Measurements from ENCODE around the gene RPL14.
"Not testable (repeated sequence)": the region's sequence is repeated elsewhere in the genome, so short reads cannot be mapped to it uniquely, and the experiment has no call there.

RPL14 gene

GRCh38 chr3:40452876-40453730 lies 4.0 kb upstream of the RPL14 start:
- Mint-ChIP-seq H3K36me3 (peaks cover 15 to 21% of the 10 kb centered on the region in 2 donors), H3K4me1 (peaks cover 11 to 39% of the 10 kb centered on the region in 2 donors), H3K27me3 (no peaks in the 10 kb centered on the region), H3K4me3 (peak overlapping the region; percentile 97 to 99), H3K9me3 (peaks cover 0 to 2% of the 10 kb centered on the region in 2 donors), H3K27ac (peak overlapping the region; percentile 98)
- ATAC-seq (replicated peaks) = peak; percentile 92 to 94
- peak; percentile 96 for DNase-seq

GRCh38 chr3:40453933-40454332 lies 3.2 kb upstream of the RPL14 start:
- H3K36me3 Mint-ChIP-seq = peaks cover 23 to 29% of the 10 kb centered on the region in 2 donors
- ATAC-seq (replicated peaks) (no peak), DNase-seq (no peak)
- peaks cover 15 to 47% of the 10 kb centered on the region in 2 donors for H3K4me1 Mint-ChIP-seq
- H3K27me3 Mint-ChIP-seq = no peaks in the 10 kb centered on the region
- peak overlapping the region; percentile 98 for H3K27ac Mint-ChIP-seq
- H3K4me3 Mint-ChIP-seq = peak overlapping the region; percentile 97 to 99
- H3K9me3 Mint-ChIP-seq = peaks cover 0 to 2% of the 10 kb centered on the region in 2 donors

GRCh38 chr3:40455328-40455727 lies 1.8 kb upstream of the RPL14 start:
- Mint-ChIP-seq H3K4me3 (peak overlapping the region in 1 of 2 donors; percentile 87), H3K27me3 (no peaks in the 10 kb centered on the region), H3K36me3 (peaks cover 21 to 31% of the 10 kb centered on the region in 2 donors), H3K4me1 (peaks cover 16 to 47% of the 10 kb centered on the region in 2 donors), H3K9me3 (peaks cover 0 to 2% of the 10 kb centered on the region in 2 donors), H3K27ac (peak overlapping the region; percentile 56)
- DNase-seq (no peak), ATAC-seq (replicated peaks) (no peak)

- Mint-ChIP-seq H3K4me3 (peak overlapping the region; percentile 85 to 87), H3K36me3 (peaks cover 24 to 36% of the 10 kb centered on the region in 2 donors), H3K9me3 (peaks cover 0 to 2% of the 10 kb centered on the region in 2 donors), H3K27ac (peak overlapping the region; percentile 93), H3K4me1 (peaks cover 17 to 47% of the 10 kb centered on the region in 2 donors), H3K27me3 (no peaks in the 10 kb centered on the region)
- DNase-seq (no peak), ATAC-seq (replicated peaks) (no peak)
Observed at GRCh38 chr3:40456279-40456939, 730 bp upstream of the RPL14 start.

- Mint-ChIP-seq H3K9me3 (peaks cover 0 to 2% of the 10 kb centered on the region in 2 donors), H3K4me3 (peak overlapping the region; percentile 85 to 87), H3K27ac (peak overlapping the region; percentile 93), H3K36me3 (peaks cover 34 to 50% of the 10 kb centered on the region in 2 donors), H3K27me3 (no peaks in the 10 kb centered on the region), H3K4me1 (peaks cover 9 to 34% of the 10 kb centered on the region in 2 donors)
- DNase-seq (no peak), ATAC-seq (replicated peaks) (no peak)
Observed at GRCh38 chr3:40458473-40458872, 1.3 kb downstream of the RPL14 start.

- Mint-ChIP-seq H3K4me1 (peaks cover 21 to 36% of the 10 kb centered on the region in 2 donors), H3K27ac (peak overlapping the region; percentile 25), H3K36me3 (peaks cover 50 to 66% of the 10 kb centered on the region in 2 donors)
- H3K9me3 Mint-ChIP-seq; H3K27me3 Mint-ChIP-seq; DNase-seq; ATAC-seq (replicated peaks); H3K4me3 Mint-ChIP-seq: not testable (repeated sequence)
Observed at GRCh38 chr3:40460481-40460880, 3.3 kb downstream of the RPL14 start.

- DNase-seq = no peak
- Mint-ChIP-seq H3K9me3 (no peaks in the 10 kb centered on the region), H3K27me3 (no peaks in the 10 kb centered on the region), H3K27ac (no peak overlapping the region), H3K36me3 (peaks cover 57 to 73% of the 10 kb centered on the region in 2 donors), H3K4me1 (peaks cover 26 to 34% of the 10 kb centered on the region in 2 donors), H3K4me3 (no peak overlapping the region)
- ATAC-seq (replicated peaks) = no peak
Observed at GRCh38 chr3:40461161-40461560, 4.0 kb downstream of the RPL14 start.

- DNase-seq; H3K4me3 Mint-ChIP-seq; ATAC-seq (replicated peaks); H3K9me3 Mint-ChIP-seq; H3K27me3 Mint-ChIP-seq: not testable (repeated sequence)
- H3K36me3 Mint-ChIP-seq = peaks cover 58 to 74% of the 10 kb centered on the region in 2 donors
- peak overlapping the region; percentile 67 for H3K27ac Mint-ChIP-seq
- H3K4me1 Mint-ChIP-seq = peaks cover 27 to 32% of the 10 kb centered on the region in 2 donors
Observed at GRCh38 chr3:40462838-40463237, 5.7 kb downstream of the RPL14 start.

- H3K36me3 Mint-ChIP-seq = peaks cover 52 to 70% of the 10 kb centered on the region in 2 donors
- H3K4me3 Mint-ChIP-seq = no peak overlapping the region
- no peaks in the 10 kb centered on the region for H3K9me3 Mint-ChIP-seq
- no peak for DNase-seq
- H3K4me1 Mint-ChIP-seq = peaks cover 24 to 25% of the 10 kb centered on the region in 2 donors
- no peaks in the 10 kb centered on the region for H3K27me3 Mint-ChIP-seq
- H3K27ac Mint-ChIP-seq = no peak overlapping the region
- no peak for ATAC-seq (replicated peaks)
Observed at GRCh38 chr3:40463579-40463978, 6.4 kb downstream of the RPL14 start.

GRCh38 chr3:40464339-40465110 lies 7.4 kb downstream of the RPL14 start:
- Mint-ChIP-seq H3K4me3 (no peak overlapping the region), H3K27ac (peak overlapping the region; percentile 48), H3K4me1 (peaks cover 21 to 23% of the 10 kb centered on the region in 2 donors), H3K27me3 (no peaks in the 10 kb centered on the region), H3K36me3 (peaks cover 50 to 63% of the 10 kb centered on the region in 2 donors), H3K9me3 (no peaks in the 10 kb centered on the region)
- ATAC-seq (replicated peaks) = peak in 1 of 2 donors; percentile 33
- no peak for DNase-seq

GRCh38 chr3:40465111-40465407 lies 7.9 kb downstream of the RPL14 start:
- no peak overlapping the region for H3K4me3 Mint-ChIP-seq
- ATAC-seq (replicated peaks) (no peak), DNase-seq (no peak)
- H3K27ac Mint-ChIP-seq = peak overlapping the region; percentile 6
- H3K36me3 Mint-ChIP-seq = peaks cover 50 to 63% of the 10 kb centered on the region in 2 donors
- H3K4me1 Mint-ChIP-seq = peaks cover 21 to 23% of the 10 kb centered on the region in 2 donors
- no peaks in the 10 kb centered on the region for H3K9me3 Mint-ChIP-seq
- H3K27me3 Mint-ChIP-seq = no peaks in the 10 kb centered on the region

- no peak for DNase-seq
- no peaks in the 10 kb centered on the region for H3K27me3 Mint-ChIP-seq
- no peak overlapping the region for H3K4me3 Mint-ChIP-seq
- peaks cover 46 to 59% of the 10 kb centered on the region in 2 donors for H3K36me3 Mint-ChIP-seq
- H3K4me1 Mint-ChIP-seq = peaks cover 21% of the 10 kb centered on the region in 2 donors
- H3K9me3 Mint-ChIP-seq = no peaks in the 10 kb centered on the region
- H3K27ac Mint-ChIP-seq = peak overlapping the region; percentile 79
- ATAC-seq (replicated peaks) = no peak
Observed at GRCh38 chr3:40465456-40465855, 8.3 kb downstream of the RPL14 start.

- H3K4me3 Mint-ChIP-seq = no peak overlapping the region
- DNase-seq (no peak), ATAC-seq (replicated peaks) (no peak)
- H3K27me3 Mint-ChIP-seq = no peaks in the 10 kb centered on the region
- no peak overlapping the region for H3K27ac Mint-ChIP-seq
- H3K9me3 Mint-ChIP-seq = no peaks in the 10 kb centered on the region
- H3K4me1 Mint-ChIP-seq = peaks cover 21% of the 10 kb centered on the region in 2 donors
- H3K36me3 Mint-ChIP-seq = peaks cover 36 to 42% of the 10 kb centered on the region in 2 donors
Observed at GRCh38 chr3:40468018-40468417, 10.9 kb downstream of the RPL14 start.

GRCh38 chr3:40470701-40471100 lies 13.6 kb downstream of the RPL14 start:
- Mint-ChIP-seq H3K36me3 (peaks cover 13 to 18% of the 10 kb centered on the region in 2 donors), H3K4me1 (peaks cover 5 to 8% of the 10 kb centered on the region in 2 donors), H3K27me3 (no peaks in the 10 kb centered on the region), H3K4me3 (no peak overlapping the region), H3K27ac (no peak overlapping the region), H3K9me3 (no peaks in the 10 kb centered on the region)
- ATAC-seq (replicated peaks) = no peak
- no peak for DNase-seq
